GM21528 (cell line): Measurements from ENCODE around the gene RIMBP2.
"Not testable (repeated sequence)": the region's sequence is repeated elsewhere in the genome, so short reads cannot be mapped to it uniquely, and the experiment has no call there.

Source experiments
- ATAC-seq: cut with Tn5 transposase; IDR thresholded peaks from one replicate; pipeline ENCODE4 v1.9.1; 2021; ENCODE audit warnings: mild to moderate bottlenecking, moderate library complexity; ENCODE audit not compliant: unreplicated experiment, low FRiP score

Gene RIMBP2

GRCh38 chr12:130706885-130707570 lies 9.1 kb downstream of the RIMBP2 start:
- no peak for ATAC-seq

DNA sequence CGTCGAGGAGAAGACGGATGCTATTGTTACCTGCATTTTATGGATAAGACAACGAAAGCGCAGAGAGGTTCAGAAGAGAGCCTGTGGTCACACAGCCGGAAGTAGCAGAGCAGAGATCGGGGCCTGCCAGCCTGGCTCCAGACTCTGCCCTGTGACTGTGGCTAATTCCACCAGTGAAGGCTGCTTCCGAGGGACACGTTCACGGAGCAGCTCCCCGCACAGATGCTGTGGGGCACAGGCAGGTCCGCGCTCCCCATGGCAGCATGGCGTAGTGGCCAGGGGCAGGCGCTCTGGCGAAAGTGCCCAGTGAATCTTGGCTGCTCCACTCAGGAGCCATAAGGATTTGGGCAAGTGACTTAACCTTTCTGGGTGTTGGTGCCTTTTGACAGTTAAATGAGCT lies 9.8 kb downstream of the RIMBP2 start:
- no peak for ATAC-seq

DNA sequence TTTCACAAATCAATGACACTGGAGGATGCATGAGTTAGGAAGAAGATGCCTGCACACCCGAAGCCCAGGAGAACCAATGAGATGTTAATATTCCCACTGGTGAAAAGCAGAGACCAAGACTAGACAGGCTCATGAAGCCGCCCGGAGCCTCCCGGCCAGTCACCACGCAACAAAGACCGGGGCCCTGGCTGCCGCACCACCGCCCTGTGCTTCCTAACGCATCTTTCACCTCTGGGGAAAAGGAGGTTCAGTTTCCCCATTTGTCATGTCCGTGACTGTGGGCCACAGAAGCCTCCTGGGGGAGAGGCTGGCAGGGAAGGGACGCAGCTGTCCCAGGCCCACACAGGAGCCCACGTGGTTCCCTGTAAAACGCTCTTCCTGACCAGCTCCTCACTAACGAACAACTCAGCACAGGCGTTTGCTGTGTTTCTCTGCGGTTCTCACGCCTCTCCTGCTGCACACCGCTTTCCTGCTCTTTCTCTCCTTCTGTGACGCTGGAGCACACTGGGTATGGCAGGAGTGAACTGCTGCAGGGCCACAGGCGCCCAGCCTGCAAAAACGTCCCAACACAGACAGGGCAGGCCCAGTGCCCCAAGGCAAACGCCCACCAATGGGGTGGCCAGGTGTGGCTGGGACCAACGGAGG lies 10.8 kb downstream of the RIMBP2 start:
- no peak for ATAC-seq

- no peak for ATAC-seq
These were observed 11.5 kb downstream of the RIMBP2 start for GRCh38 chr12:130704606-130705005.

- ATAC-seq = no peak
These were observed 12.2 kb downstream of the RIMBP2 start for GRCh38 chr12:130703733-130704375.

GRCh38 chr12:130702966-130703732 lies 12.9 kb downstream of the RIMBP2 start:
- ATAC-seq = no peak

GRCh38 chr12:130701402-130701744 lies 14.7 kb downstream of the RIMBP2 start:
- ATAC-seq = no peak

GRCh38 chr12:130700492-130701401 lies 15.4 kb downstream of the RIMBP2 start:
- no peak for ATAC-seq

DNA sequence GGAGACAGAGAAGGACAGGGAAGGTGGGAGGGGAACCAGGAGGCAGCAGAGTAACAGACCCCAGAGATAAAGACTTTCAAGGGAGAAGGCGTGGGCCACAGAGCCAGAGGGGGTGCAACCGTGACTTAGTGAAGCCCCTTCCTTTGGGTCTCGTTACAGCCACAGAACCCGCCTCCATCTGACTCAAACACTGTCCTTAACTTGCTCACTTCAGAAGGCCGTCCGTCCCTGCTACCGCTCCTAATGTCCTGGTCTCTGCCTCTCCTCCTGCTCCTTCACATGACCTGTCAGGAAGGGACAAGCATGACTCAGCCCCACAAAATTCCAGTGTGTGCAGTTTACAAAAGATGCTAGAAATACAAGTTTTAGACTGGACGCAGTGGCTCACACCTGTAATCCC lies 18.0 kb downstream of the RIMBP2 start:
- no peak for ATAC-seq

DNA sequence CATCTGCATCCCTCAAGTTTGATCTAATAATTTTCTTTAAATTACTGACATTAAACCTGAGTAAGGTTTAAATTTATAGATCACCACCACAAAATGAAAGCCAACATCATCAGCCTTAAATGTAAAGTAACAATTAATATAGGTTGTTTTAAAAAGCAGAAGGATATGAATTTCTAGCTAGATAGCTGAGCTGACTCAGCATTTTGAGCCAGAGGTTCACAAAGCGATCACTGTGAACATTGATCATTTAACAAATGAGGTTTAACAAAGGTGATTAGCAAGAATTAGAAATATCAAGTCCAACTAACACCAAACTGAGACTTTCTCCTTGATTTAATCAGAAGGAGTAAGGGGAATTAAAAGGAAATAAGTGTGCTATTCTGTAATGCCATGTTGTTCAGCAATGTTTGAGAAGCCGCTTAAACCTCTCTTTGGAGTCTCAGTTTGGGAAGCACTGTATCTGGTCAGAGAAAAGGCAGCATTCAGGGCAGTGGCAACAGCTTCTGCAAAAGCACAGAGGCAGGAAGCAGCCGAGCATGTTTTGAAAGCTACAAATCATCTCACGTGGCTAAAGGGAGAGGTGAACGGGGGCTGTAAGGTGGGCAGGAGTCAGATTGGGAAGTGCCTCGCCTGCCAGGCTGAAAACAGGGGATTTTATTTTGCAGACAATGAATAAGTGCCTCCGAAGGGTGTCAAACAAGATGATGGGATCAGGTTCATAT lies 19.6 kb downstream of the RIMBP2 start:
- no peak for ATAC-seq

- ATAC-seq = no peak
These were observed 21.0 kb downstream of the RIMBP2 start for GRCh38 chr12:130695061-130695460.

GRCh38 chr12:130689408-130690405 lies 26.4 kb downstream of the RIMBP2 start:
- no peak for ATAC-seq

GRCh38 chr12:130688999-130689398 lies 27.1 kb downstream of the RIMBP2 start:
- ATAC-seq = not testable (repeated sequence)

DNA sequence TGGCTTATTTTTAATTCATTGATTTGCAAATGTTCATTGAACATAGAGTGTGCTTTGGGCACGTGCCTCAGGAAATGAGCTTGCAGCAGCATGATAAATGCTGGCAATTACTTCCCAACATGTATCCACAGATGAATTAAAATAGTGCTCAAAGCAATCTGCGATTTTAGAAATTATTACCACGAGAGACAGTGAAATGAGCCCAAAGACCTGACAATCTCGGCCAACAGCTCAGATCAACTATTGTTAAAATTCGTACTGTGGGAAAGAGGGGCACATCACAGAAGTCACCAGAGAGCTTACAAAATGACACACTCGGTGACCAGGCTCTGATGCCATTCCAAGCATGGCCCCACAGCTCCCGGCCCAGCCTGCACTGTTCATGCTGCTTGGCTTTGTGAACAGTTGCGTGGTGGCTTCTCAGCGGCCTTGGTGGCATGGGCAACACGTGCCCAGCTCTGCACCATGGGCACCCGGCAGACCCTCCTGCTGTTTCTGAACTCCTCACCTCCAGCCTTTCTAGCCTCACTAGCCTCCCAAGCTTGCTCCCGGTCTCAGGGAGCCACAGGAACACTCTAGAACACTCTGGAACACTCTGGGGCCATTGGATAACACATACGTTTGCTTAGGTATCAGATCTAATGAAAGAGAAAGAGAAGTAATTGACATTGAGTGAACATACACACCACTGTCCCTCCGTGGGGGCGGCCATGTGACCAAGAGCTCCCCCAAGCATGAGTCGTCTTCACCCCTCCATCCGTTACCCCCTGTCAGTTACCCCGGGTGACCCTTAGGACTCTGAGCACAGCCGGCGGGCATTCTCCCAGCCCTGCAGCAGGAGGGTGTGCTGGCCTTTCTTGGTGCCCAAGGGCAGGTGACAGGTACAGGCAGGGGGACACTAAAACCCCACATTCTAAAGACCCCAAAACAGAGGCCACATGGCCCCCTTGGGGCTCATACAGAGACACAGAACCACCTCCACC lies 28.0 kb downstream of the RIMBP2 start:
- no peak for ATAC-seq

- ATAC-seq = no peak
These were observed 28.9 kb downstream of the RIMBP2 start for GRCh38 chr12:130687190-130687589.

DNA sequence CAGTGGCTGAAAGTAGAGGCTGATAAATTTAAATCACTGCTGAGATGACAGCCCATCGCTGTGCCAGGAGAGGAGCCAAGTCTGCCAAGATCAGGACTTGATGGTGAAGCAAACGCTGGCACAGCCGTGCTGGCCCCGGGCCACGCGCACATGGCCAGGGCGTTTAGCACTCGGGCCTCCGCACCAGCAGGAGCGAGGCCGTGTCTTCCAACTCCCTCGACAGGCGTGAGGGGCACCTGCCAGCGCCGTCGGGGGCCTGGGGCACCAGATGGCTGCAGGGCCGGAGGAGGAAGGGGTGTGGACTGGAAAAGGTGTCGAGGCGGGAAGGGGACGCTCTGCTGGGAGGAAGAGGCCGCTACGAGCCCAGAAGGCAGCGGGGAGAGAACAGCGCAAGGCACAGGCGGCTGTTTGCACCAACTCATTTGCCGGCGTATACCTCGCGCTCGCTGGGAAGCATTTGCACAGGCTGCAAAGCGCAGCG lies 29.5 kb downstream of the RIMBP2 start:
- ATAC-seq = no peak

GRCh38 chr12:130685850-130686249 lies 30.2 kb downstream of the RIMBP2 start:
- no peak for ATAC-seq
